ENCODE results near the gene CHPF. TPM values are rescaled to one million over a fixed set of nuclear protein-coding genes. Genes with fewer than 3 reads are reported as not detected.

Gene CHPF
- total and polyA plus RNA-seq, 2 donors (not counting 1 experiment from before 2014, with no cell fraction given): 1.3 to 5.2 TPM

- Mint-ChIP-seq H3K9me3 (ENCODE audit: insufficient read depth) (no peaks in the 10 kb centered on the region), H3K4me1 (peaks cover 3% of the 10 kb centered on the region), H3K27ac (no peak overlapping the region), H3K27me3 (peaks cover 64% of the 10 kb centered on the region), H3K4me3 (no peak overlapping the region)
- no peaks in the 10 kb centered on the region for H4K20me1 ChIP-seq (ENCODE audit: control insufficient read depth, insufficient read depth, low read length, poor library complexity, severe bottlenecking)
- CTCF ChIA-PET: interaction anchor here (0.6 to 8.8 kb wide), 30 partner anchors 8 to 501 kb away, joined by 3 to 146 read pairs (median 5); partner anchors contain the start of genes CHPF, GMPPA, STK11IP and TMEM198
- H3K4me3 ChIP-seq (ENCODE audit: control extremely low read depth in 1 of 5, extremely low read depth in 1 of 5, insufficient read depth in 1 of 5, low read depth in 2 of 5, low read length in 4 of 5): no peak overlapping the region
- intact Hi-C loops (cut with micrococcal nuclease): loop anchor here (1.0 kb wide), 3 partner anchors 35 to 127 kb away; no protein-coding TSS in a partner anchor
- DNase-seq (peak; percentile 84), ATAC-seq (ENCODE audit: low read depth) (peak; percentile 91)
- no peak for TF ChIP-seq EZH2 (IDR thresholded peaks at IDR 0.05; ENCODE audit: borderline replicate concordance, insufficient read depth, low read depth, low read length, poor library complexity, severe bottlenecking)
- TF ChIP-seq, protein P1, sequence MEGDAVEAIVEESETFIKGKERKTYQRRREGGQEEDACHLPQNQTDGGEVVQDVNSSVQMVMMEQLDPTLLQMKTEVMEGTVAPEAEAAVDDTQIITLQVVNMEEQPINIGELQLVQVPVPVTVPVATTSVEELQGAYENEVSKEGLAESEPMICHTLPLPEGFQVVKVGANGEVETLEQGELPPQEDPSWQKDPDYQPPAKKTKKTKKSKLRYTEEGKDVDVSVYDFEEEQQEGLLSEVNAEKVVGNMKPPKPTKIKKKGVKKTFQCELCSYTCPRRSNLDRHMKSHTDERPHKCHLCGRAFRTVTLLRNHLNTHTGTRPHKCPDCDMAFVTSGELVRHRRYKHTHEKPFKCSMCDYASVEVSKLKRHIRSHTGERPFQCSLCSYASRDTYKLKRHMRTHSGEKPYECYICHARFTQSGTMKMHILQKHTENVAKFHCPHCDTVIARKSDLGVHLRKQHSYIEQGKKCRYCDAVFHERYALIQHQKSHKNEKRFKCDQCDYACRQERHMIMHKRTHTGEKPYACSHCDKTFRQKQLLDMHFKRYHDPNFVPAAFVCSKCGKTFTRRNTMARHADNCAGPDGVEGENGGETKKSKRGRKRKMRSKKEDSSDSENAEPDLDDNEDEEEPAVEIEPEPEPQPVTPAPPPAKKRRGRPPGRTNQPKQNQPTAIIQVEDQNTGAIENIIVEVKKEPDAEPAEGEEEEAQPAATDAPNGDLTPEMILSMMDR (IDR thresholded peaks at IDR 0.05): peak; percentile 98
- H3K27ac ChIP-seq (ENCODE audit: low read length in 2 of 2): no peak overlapping the region
- WGBS (ENCODE audit: insufficient coverage): 23% methylated on average over 17 of the region's 21 CpGs
- H3K9me3 ChIP-seq (ENCODE audit: control extremely low read depth in 1 of 3, control insufficient read depth in 2 of 3, insufficient read depth in 1 of 3, low read length in 2 of 3): no peaks in the 10 kb centered on the region
- no peak overlapping the region for H3K9ac ChIP-seq (ENCODE audit: low read length)
- H3K4me2 ChIP-seq (replicated peaks; ENCODE audit: low read depth, low read length, poor library complexity, severe bottlenecking): no peak overlapping the region
- H3K27me3 ChIP-seq (replicated peaks in 1 of 4; ENCODE audit: control extremely low read depth in 1 of 4, control insufficient read depth in 3 of 4, insufficient read depth in 4 of 4, low read length in 3 of 4): peaks cover 0 to 53% (median 18%) of the 10 kb centered on the region in 4 experiments
- peaks cover 4 to 5% of the 10 kb centered on the region in 2 donors for H3K4me1 ChIP-seq (ENCODE audit: control insufficient read depth in 2 of 2, insufficient read depth in 2 of 2, low read length in 2 of 2)
- no peaks in the 10 kb centered on the region for H3K79me2 ChIP-seq (ENCODE audit: control insufficient read depth, insufficient read depth, low read length)
- no peaks in the 10 kb centered on the region for H3K36me3 ChIP-seq (replicated peaks in 1 of 2; ENCODE audit: control extremely low read depth in 1 of 2, control insufficient read depth in 1 of 2, extremely low read depth in 1 of 2, insufficient read depth in 2 of 2, low read length in 1 of 2)
- POLR2A ChIA-PET: no interaction called here
- H2AFZ ChIP-seq (ENCODE audit: insufficient read depth, low read depth, low read length, poor library complexity, severe bottlenecking): no peak overlapping the region
Measured at GRCh38 chr2:219530048-219530963, 13.3 kb downstream of the CHPF start.

- 86% methylated on average over 1 of the region's 5 CpGs for WGBS (ENCODE audit: insufficient coverage)
- Histone ChIP-seq H3K9ac (ENCODE audit: low read length) (no peak overlapping the region), H3K9me3 (ENCODE audit: control extremely low read depth in 1 of 3, control insufficient read depth in 2 of 3, insufficient read depth in 1 of 3, low read length in 2 of 3) (peaks cover 0 to 4% (median 0%) of the 10 kb centered on the region in 3 donors), H4K20me1 (ENCODE audit: control insufficient read depth, insufficient read depth, low read length, poor library complexity, severe bottlenecking) (no peaks in the 10 kb centered on the region), H3K4me3 (ENCODE audit: control extremely low read depth in 1 of 5, extremely low read depth in 1 of 5, insufficient read depth in 1 of 5, low read depth in 2 of 5, low read length in 4 of 5) (no peak overlapping the region), H2AFZ (ENCODE audit: insufficient read depth, low read depth, low read length, poor library complexity, severe bottlenecking) (no peak overlapping the region), H3K36me3 (replicated peaks in 1 of 2; ENCODE audit: control extremely low read depth in 1 of 2, control insufficient read depth in 1 of 2, extremely low read depth in 1 of 2, insufficient read depth in 2 of 2, low read length in 1 of 2) (no peaks in the 10 kb centered on the region), H3K4me2 (replicated peaks; ENCODE audit: low read depth, low read length, poor library complexity, severe bottlenecking) (no peak overlapping the region), H3K27ac (ENCODE audit: low read length in 2 of 2) (no peak overlapping the region), H3K79me2 (ENCODE audit: control insufficient read depth, insufficient read depth, low read length) (no peaks in the 10 kb centered on the region), H3K4me1 (ENCODE audit: control insufficient read depth in 2 of 2, insufficient read depth in 2 of 2, low read length in 2 of 2) (peaks cover 12 to 14% of the 10 kb centered on the region in 2 donors), H3K27me3 (replicated peaks in 1 of 4; ENCODE audit: control extremely low read depth in 1 of 4, control insufficient read depth in 3 of 4, insufficient read depth in 4 of 4, low read length in 3 of 4) (peaks cover 1 to 76% (median 37%) of the 10 kb centered on the region in 4 experiments)
- no peak for DNase-seq
- no peak for ATAC-seq (ENCODE audit: low read depth)
- H3K27ac Mint-ChIP-seq: no peak overlapping the region
- intact Hi-C loops (cut with micrococcal nuclease): no loop called here
- CTCF ChIA-PET: interaction anchor here (0.6 to 8.8 kb wide), 7 partner anchors 14 to 124 kb away, joined by 4 to 146 read pairs (median 29); partner anchors contain the start of gene GMPPA
- H3K9me3 Mint-ChIP-seq (ENCODE audit: insufficient read depth): no peaks in the 10 kb centered on the region
- no peak overlapping the region for H3K4me3 Mint-ChIP-seq
- POLR2A ChIA-PET: no interaction called here
- peaks cover 7% of the 10 kb centered on the region for H3K4me1 Mint-ChIP-seq
- peaks cover 74% of the 10 kb centered on the region for H3K27me3 Mint-ChIP-seq
- no peak for TF ChIP-seq EZH2 (IDR thresholded peaks at IDR 0.05; ENCODE audit: borderline replicate concordance, insufficient read depth, low read depth, low read length, poor library complexity, severe bottlenecking)
- TF ChIP-seq, protein P1 (IDR thresholded peaks at IDR 0.05): no peak
Measured at GRCh38 chr2:219527472-219527871, 16.1 kb downstream of the CHPF start.

Data from B cell (primary cell).